ELR (cell line): ENCODE results near the gene OR10G8.
"Not testable (repeated sequence)": the region's sequence is repeated elsewhere in the genome, so short reads cannot be mapped to it uniquely, and the experiment has no call there.

Experiments
- DNase-seq: peaks from one replicate; pipeline ENCODE4 v3.0.0-alpha.2; 2015; ENCODE audit warnings: low read depth

The OR10G8 gene, protein sequence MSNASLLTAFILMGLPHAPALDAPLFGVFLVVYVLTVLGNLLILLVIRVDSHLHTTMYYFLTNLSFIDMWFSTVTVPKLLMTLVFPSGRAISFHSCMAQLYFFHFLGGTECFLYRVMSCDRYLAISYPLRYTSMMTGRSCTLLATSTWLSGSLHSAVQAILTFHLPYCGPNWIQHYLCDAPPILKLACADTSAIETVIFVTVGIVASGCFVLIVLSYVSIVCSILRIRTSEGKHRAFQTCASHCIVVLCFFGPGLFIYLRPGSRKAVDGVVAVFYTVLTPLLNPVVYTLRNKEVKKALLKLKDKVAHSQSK

DNA sequence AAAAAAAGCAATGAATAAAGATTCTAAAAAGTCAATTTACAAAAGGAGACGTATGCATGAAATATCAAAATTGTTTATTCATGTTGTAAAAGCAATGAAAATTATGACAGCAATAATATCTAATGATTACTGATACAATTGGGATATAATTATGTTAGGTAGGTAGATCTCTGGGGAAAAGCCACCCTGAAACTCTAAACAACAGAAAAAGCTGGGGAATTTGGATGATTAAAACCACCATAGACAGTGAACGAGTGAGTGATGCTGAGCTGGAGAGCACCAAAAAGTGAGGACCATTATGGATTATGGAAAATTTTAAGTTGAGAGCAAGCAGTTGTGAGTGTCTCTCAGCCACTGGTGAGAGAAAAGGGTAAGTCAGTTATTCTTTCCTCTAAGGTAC is at the start of gene OR10G8:
OR10G8 (plus strand) TSS at position 301 of the 400 bp plus-strand sequence. CDS start 2,825 bp downstream, outside the sequence.
- no peak for DNase-seq

DNA sequence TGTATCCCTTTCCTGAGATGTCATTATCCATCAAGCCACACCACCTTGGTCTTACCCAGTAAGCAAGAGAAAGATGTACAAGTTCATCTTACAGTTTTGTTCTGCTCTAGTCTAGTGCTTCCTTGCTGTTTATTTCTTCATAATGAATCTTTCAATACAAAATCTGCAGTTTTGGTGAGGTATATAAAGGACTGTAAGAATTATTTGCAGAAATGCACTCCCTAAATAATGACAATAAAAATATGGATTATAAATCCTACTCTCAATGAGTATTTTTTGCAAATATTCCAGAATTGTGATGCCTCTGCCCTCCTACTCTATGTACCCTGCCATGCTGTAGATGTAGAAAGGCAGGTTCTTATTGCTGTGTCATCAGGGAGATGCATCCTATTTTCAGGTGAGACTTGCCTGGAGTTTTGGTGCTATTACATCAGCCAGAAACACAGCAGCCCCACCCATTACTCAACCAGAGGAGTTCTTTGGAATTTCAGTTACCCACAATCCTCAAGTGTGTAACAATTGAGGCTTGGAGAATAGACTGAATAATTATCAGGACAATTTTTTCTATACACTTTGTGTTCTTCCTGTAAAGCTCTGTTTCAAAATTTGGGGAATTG is 48.8 kb upstream of the OR10G8 start, which contains the start of gene OR10S1:
OR10S1 (minus strand) TSS at position 51 of the 617 bp plus-strand sequence. CDS start 117 bp downstream, outside the sequence.
- peak; percentile 15 for DNase-seq

DNA sequence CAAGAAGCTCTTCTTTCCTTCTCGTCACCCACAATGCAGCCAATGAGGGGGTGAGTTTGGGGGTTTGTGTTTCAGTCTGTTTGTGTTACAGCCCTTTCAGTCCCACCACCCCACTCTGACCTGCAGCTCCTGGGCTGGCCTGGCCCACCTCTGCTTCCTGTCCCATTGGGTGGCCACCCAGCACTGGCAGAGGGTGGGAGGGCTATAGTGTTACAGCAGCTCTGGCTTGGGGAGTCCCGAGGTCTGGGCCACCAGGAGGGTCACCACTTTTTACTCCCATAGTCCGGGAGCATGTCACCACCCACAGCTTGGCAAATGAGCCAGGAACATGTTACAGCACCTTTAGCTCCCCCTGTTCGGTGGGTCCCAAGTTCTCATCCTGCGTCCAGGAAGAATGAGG is 47.3 kb upstream of the OR10G8 start:
- no peak for DNase-seq

DNA sequence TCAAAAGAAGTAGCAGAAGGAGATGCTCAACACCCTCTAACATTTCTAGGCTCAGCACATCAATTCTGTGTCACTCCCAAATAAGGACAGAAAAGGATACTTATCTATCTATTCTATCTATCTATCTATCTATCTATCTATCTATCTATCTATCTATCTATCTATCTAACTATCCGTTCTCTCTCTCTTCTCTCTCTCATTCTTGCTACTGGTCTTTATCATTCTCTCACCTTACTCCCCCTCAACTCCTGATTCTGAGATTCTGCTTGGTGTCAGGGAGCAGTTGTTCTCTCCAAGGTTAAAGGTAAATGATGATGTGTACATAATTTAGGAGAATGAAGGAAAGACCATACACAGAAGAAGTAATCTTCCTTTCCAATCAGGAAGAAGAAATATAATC is 31.5 kb upstream of the OR10G8 start, which contains the start of gene OR10G6:
OR10G6 (minus strand) TSS at position 43 of the 400 bp plus-strand sequence; CDS start at position 43, 0 bp downstream.
- no peak for DNase-seq

DNA sequence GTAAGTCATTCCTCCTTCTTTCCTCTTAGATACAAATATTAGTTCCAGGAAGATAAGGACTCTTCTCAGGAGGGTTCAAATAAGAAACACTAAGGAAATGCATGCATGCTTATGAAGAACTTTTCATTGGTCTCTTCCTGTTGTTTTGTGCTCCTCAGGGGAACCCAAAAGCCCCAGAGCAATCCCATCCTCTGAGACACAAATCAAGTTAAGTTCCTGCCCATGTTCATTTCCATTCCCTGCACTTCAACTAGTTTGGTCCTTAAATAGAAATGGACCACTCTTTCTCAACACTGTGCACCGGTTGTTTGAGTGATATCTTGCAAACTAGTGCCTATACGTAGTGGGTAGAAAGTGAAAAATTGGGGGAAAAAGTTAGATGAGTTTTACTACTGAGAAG is 13.9 kb upstream of the OR10G8 start, which contains the start of gene OR10G4:
OR10G4 (plus strand) TSS at position 301 of the 400 bp plus-strand sequence. CDS start 2,578 bp downstream, outside the sequence.
- no peak for DNase-seq

DNA sequence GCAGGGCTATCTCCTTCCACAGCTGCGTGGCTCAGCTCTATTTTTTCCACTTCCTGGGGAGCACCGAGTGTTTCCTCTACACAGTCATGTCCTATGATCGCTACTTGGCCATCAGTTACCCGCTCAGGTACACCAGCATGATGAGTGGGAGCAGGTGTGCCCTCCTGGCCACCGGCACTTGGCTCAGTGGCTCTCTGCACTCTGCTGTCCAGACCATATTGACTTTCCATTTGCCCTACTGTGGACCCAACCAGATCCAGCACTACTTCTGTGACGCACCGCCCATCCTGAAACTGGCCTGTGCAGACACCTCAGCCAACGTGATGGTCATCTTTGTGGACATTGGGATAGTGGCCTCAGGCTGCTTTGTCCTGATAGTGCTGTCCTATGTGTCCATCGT is 10.8 kb upstream of the OR10G8 start:
- DNase-seq, result not testable (repeated sequence)

DNA sequence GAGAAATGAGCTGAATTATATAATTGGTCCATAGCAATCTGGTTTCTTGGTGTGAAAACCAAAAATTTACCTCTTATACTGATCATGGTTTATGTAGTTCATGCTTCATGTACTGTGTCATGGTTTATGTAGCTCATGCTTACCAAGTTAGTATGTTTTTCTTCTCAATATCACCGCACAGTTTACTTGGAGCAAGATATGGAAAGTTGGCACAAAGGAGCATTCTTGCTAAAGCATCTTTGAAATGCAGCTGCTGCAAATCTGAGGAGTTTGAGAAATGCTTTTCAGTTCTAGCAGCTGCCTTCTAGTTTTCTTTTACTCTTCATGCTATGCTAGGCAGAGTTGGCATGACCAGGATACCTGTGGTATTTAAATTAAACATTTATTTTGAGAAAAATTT is 10.1 kb downstream of the OR10G8 start:
- no peak for DNase-seq

DNA sequence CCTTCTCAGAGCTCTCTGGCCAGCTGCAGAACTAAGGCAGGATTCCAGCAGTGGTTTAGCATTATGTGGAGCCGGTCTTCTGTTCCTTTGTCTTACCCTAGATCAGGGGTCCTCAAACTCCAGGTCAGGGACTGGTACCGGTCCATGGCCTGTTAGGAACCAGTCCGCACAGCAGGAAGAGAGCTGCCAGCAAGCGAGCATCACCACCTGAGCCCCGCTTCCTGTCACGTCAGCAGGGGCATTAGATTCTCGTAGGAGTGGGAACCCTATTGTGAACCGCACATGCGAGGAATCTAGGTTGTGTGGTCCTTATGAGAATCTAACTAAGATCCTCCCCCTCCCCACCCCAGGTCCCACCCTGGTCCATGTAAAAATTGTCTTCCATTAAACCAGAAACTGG is 13.0 kb downstream of the OR10G8 start:
- no peak for DNase-seq

DNA sequence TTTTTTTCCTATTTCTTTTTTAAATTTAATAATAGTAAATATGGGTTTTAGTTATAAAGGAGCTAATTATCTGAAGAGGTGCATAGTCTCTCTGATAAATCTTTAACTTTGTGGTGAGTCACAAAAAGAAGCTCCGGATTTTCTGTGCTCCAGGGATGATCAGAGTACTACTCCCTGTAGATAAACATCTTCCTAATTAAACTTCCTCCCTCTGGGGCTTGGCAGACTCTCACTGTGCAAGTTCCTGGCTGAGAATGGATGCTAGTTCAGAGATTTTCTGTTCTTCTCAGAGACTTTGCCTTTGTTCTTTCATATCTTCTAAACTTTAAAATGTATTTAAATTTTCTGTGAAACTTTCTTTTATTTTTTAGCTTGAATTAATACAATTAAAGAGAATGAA is 14.7 kb downstream of the OR10G8 start, which contains the start of gene OR10G7:
OR10G7 (minus strand) TSS at position 72 of the 400 bp plus-strand sequence. CDS start 2,324 bp downstream, outside the sequence.
- DNase-seq, result no peak

DNA sequence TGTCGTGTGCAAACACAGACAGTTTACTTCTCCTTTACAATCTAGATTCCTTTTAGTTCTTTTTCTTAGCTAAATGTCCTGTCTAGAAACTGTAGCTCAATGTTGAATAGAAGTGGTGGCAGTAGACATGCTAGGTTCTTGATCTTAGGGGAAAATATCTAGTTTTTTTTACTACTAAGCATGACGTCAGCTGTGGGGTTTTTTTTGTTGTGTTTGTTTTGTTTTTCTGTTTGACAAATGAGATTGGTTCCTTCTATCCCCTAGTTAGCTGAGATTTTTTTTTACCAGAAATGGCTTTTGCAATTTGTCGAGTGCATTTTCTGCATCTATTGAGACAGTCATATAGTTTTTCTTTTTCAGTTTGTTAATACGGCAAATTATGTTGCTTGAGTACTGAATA is 16.8 kb downstream of the OR10G8 start:
- no peak for DNase-seq

DNA sequence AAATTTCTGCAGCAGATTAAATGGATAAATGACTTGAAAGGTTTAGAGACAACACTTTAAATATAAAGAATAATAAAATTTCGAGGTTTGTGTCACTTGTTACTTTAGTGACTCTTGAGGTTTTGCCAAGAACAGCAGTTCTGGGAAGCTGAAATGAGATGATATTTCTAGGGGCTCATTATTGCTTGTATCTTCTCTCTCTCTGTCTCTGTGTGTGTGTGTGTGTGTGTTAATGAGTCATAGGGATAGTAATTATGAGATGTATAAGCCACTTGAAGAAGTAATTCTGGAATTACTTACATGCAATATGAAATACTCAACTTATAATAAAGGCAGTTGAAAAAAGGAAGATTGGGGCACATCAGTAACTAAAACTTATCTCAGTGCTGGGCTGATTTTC is 24.1 kb downstream of the OR10G8 start:
- DNase-seq, result no peak

DNA sequence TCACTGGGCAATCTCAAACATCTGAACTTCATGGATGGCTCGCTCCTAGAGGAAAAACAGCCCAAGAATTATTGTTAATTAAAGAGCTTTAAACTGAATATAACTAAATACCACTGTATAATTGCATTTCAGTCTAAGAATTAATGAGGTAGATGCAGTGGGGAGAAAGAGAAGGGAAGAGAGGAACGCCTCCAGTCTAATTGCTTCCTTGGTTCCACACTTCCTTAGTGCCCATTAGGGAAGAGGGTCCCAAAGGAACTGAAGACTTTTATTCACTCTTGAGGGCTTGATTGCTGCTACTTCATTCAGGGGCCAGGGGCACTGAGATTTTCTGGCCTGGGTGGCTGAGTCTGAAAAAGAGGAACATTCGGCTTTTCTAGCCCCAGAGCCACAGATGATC is 26.4 kb downstream of the OR10G8 start:
- DNase-seq, result no peak

DNA sequence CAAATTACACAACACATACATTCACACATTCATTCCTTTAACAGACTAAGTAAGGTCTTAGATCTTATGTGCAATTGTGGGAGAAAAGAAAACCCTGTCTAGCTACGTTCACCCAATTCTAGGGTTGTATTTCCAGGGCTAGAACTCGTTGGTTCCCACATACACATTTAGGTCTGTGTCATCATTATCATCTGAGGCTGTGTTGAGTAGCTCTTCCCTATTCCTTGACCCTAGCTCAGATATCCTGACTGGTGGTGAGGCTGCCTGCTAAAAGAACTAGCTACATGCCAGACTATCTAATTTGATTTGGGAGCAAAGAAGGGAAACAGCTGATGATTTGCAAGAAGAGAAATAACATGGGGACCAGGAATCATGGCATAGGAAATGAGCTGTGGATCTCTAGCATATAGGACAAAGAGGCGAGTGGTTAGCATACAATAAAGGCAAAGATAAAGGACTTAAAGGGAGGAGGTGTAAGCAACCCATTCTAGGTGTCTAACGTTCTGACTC is 42.1 kb downstream of the OR10G8 start:
- no peak for DNase-seq

DNA sequence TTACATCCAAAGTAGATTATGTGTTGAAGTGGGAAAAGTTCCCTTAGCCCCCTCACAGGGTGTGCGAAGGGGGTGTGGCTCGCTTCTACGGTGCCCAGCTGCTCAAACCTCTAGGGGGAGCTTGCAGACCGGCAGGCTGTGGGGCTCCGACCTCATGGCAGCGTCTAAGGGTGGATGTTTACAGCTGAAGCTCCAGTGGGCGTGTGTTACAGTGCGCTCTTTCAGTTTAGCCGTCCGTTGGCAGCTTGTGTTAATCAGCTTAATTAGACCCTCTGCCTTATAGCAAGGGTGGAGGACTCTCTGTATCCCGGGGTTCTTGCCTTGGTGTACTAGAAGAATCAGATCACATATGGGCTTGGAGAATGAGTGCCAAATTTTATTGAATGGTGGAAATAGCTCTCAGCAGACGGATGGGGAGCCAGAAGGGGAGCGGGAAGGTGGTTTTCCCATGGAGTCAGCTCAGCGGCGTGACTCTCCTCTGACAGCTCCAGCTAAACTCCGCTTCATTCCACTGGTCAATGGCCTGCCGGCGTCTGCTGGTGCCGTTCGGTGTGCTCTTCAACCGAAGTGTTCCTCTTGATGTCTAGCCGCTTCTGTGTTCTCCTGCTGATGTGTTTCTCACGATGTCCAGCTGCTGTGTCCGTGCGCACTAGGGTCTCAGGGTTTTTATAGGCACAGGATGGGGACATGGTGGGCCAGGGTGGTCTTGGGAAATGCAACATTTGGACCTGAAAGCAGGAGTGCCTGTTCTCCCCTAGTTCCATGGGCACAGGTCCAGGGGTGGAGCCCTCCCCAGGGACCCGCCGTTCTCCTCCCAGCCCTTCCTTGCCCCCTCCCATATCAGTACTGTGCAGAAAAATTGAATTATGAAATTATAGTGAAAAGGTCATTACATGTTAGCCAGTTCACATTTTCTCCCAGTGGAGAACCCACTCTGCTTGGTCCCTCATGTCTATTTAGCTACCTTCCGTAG is 43.1 kb downstream of the OR10G8 start:
- DNase-seq, result peak; percentile 82

DNA sequence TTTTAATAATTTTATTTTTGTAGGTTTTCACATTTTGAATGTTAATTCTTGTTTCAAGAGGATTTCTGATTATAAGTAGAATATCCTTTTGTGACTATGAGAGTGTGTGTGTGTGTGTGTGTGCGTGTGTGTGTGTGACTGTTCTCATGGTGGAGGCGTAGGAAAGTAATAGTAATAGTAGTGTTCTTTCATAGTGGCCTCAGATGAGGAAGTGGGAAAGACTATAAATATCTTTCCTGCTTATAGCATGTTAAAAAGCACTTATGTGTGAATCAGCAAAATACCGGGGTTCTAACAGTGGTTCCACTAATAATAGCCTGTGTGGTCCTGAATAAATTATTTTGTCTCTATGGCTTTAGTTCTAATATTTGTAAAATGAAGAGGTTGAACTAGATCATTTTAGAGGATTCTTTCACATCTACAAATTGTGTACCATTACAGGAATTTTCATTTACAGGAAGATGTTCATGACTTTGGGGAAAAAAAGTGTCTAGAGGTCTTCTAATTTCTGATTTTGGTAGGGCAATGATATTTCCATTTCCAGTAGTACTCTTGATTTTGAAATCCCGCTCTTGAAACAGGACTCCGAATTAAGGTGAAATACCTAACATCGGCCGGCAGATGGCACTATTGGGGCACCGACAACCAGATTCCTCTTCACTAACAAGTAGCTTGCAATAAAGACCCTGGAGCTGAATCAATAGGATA is 44.5 kb downstream of the OR10G8 start:
- peak; percentile 63 for DNase-seq

DNA sequence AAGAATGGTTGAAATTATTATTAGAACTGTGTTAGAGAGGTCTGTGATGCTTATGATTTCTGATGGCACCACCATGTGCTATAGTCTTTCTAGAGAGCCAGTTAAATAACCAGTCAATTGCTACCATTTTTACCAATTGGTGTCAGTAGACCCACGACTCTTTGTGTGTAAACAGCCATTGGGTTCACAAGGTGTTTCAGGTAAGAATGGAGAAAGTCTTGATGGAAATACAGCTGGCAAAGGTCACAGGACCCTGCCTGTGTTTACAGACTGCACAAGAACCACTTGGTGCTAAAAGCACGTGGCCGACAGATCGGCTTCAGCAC is 45.0 kb downstream of the OR10G8 start:
- no peak for DNase-seq

DNA sequence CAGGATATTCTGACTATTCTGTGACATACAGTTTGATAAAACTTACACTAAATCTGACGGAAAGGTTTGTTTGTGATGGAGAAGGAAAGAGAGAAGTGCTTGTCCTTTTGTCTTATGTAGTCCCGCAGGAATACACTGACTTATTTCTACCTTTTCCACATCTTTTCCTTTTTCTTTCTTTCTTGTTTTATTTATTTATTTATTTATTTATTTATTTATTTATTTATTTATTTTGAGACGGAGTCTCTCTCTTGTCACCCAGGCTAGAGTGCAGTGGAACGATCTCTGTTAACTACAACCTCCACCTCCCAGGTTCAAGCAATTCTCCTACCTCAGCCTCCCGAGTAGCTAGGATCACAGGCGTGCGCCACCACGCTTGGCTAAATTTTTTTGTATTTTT is 45.5 kb downstream of the OR10G8 start:
- DNase-seq, result no peak

DNA sequence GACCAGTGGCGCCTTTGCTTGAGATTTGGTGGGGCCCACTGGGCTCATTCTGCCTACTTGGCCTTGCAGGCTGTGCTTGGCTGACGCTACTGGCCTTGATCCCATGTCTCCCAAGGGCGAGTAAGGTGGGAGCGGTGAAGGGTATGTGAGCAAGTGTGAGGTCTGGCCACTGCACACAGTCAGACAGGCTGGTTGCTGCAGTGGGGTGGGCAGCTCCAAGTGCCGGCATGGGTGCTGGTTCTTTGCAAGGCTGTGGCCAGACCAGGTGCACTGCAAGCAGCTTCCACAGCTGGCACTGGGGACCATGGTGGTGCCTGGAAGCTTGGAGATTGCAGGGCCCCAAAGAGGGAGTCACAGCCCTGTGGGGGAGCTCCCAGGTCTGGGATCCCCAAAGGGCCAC is 48.0 kb downstream of the OR10G8 start:
- DNase-seq, result no peak

DNA sequence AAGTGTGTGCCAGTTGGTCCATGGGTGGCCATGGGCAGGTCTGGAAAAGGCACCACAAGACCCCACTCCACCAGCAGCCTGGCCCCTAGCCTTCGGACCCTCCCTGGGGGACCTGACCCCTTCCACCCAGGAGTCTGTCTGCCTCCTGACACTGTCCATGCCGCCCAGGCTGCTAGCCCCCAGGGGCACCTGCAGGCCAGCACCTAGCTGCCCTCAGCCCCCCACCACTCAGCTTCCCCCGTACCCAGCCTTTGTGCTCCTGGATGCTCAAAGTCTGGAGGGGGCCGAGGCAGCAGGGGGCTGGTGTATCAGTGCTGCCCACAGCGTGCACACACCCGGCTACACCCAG is 48.9 kb downstream of the OR10G8 start:
- no peak for DNase-seq

DNA sequence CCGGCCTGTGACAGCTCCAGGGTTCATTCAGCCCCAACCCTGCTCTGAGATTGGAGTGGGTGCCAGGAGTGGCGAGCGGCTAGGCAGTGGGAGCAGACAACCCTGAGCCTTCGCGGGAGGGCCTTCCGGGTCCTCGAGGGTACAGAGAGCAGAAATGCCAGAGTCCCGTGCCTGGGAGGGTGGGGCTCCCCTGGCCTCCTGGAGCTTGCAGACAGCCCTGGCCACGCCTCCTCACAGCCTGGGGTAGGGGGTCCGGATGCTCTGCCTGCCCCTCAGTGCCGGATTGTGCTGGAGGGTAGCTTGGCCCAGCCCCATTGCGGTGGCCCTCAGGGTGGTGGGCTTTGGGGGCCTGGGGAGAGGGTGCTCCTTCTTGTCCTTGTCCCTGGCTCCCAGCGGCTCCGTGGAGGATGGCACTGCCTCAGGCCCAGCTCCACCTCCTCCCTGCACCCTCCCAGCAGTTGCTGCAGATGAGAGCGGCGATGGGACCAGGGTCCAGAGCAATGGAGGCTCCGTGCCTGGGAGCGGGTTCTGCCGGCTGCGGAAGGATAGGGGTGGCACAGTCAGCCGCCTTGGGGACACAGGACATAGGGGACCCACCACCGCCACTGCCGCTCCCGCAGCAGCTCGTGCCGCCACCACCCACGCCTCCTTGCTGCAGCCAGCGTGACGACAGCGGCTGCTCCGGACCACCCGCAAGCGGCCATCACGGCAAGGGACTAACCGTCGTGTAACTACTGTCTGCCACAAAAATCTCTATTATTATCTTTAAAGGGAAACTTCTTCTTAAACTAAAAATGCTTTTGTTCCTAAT is 49.4 kb downstream of the OR10G8 start:
- peak; percentile 23 for DNase-seq

DNA sequence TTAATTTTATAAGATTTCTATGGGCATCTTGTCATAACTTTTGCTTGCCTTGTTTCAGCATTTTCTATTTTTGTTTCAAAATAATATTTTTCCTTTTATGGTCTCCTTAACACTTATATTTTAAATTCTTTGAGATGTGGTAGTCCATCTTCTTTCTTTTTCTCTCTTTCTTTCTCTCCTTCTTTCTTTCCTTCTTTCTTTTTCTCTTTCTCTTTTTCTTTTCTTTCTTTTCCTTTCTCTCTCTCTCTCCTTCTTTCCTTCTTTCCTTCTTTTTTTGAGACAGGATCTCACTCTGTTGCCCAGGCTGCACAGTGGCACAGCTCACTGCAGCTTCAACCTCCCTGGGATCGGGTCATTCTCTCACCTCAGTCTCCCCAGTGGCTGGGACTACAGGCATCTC is 50.7 kb downstream of the OR10G8 start:
- no peak for DNase-seq
